ENCODE measurements around the gene PILRA.
A peak's percentile ranks its signal among the peaks of the same experiment; 100 is the strongest.

Gene PILRA

DNA sequence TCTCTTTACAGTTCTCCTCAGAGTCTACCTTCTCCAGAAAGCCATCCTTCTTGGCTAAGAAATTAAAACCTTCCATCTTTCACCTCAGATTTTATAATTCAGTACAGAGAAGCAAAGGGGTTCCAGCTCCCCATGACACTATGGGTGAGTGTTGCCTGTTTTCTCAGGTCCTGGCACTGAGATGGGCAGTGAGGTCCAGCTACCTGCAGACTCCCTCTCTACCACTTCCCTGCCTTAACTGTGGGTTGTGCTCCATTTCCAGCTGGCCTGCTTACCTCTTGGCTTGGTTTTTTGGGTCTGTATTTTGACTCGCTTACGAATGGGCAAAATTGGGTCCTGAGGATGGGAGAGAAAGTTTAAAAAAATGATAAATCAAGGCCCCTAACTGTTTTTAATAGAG is 29.0 kb downstream of the PILRA start:
- H3K27me3 ChIP-seq (ENCODE audit: control insufficient read depth in 3 of 3, insufficient read depth in 3 of 3, low read depth in 1 of 3, low read length in 3 of 3), result no peaks in the 10 kb centered on the region
- H2BK120ac ChIP-seq (ENCODE audit: low read depth, low read length), result no peak overlapping the region
- WGBS, 2 donors (ENCODE audit: extremely low coverage in 2 of 2, insufficient read length in 2 of 2, insufficient replicate concordance in 1 of 2), result no CpG with 5 or more reads among the region's 2 CpGs
- H3K4me2 ChIP-seq (ENCODE audit: insufficient read depth, low read length, poor library complexity, severe bottlenecking), result no peak overlapping the region
- DNase-seq (ENCODE audit: low spot score), result no peak
- no peak overlapping the region for H3K9ac ChIP-seq (ENCODE audit: low read depth, low read length, poor library complexity)
- no peaks in the 10 kb centered on the region for H3K36me3 ChIP-seq (replicated peaks in 1 of 2; ENCODE audit: control insufficient read depth in 2 of 2, insufficient read depth in 2 of 2, low read length in 2 of 2)
- no peak overlapping the region for H2BK15ac ChIP-seq (ENCODE audit: low read length)
- H2BK5ac ChIP-seq (ENCODE audit: low read length), result no peak overlapping the region
- H4K91ac ChIP-seq (ENCODE audit: low read depth, low read length, poor library complexity), result no peak overlapping the region
- H3K14ac ChIP-seq (ENCODE audit: low read length), result no peak overlapping the region
- H3K4ac ChIP-seq (ENCODE audit: low read length), result no peak overlapping the region
- H3K18ac ChIP-seq (ENCODE audit: low read length), result no peak overlapping the region
- H2AFZ ChIP-seq (ENCODE audit: low read length), result peak overlapping the region; percentile 6
- H3K79me1 ChIP-seq (ENCODE audit: low read depth, low read length), result no peaks in the 10 kb centered on the region
- H4K8ac ChIP-seq (ENCODE audit: low read depth, low read length), result no peak overlapping the region
- no peak overlapping the region for H2AK5ac ChIP-seq (ENCODE audit: low read depth, low read length)
- no peak overlapping the region for H3K23ac ChIP-seq (ENCODE audit: low read depth, low read length, poor library complexity)
- no peaks in the 10 kb centered on the region for H3K9me3 ChIP-seq (replicated peaks in 1 of 2; ENCODE audit: control insufficient read depth in 2 of 2, insufficient read depth in 1 of 2, low read depth in 1 of 2, low read length in 2 of 2)
- H2BK12ac ChIP-seq (ENCODE audit: low read length), result no peak overlapping the region
- H3K4me3 ChIP-seq (ENCODE audit: low read length in 2 of 2), result no peak overlapping the region
- H3K4me1 ChIP-seq (ENCODE audit: control insufficient read depth in 2 of 2, insufficient read depth in 1 of 2, low read depth in 1 of 2, low read length in 2 of 2), result peaks cover 0 to 8% of the 10 kb centered on the region in 2 donors
- no peak overlapping the region for H3K27ac ChIP-seq (replicated peaks; ENCODE audit: low read length)

GRCh38 chr7:100406767-100407166 is 33.5 kb downstream of the PILRA start:
- no peak overlapping the region for H3K14ac ChIP-seq (ENCODE audit: low read length)
- H4K8ac ChIP-seq (ENCODE audit: low read depth, low read length), result no peak overlapping the region

GRCh38 chr7:100407285-100408180 is 34.2 kb downstream of the PILRA start:
- Histone ChIP-seq H3K4me3 (ENCODE audit: low read length in 2 of 2) (no peak overlapping the region), H2AFZ (ENCODE audit: low read length) (no peak overlapping the region), H3K4me2 (ENCODE audit: insufficient read depth, low read length, poor library complexity, severe bottlenecking) (no peak overlapping the region), H3K79me1 (ENCODE audit: low read depth, low read length) (no peaks in the 10 kb centered on the region), H2BK120ac (ENCODE audit: low read depth, low read length) (no peak overlapping the region), H3K4me1 (ENCODE audit: control insufficient read depth in 2 of 2, insufficient read depth in 1 of 2, low read depth in 1 of 2, low read length in 2 of 2) (no peaks in the 10 kb centered on the region), H3K18ac (ENCODE audit: low read length) (no peak overlapping the region), H3K27me3 (ENCODE audit: control insufficient read depth in 3 of 3, insufficient read depth in 3 of 3, low read depth in 1 of 3, low read length in 3 of 3) (peaks cover 0 to 1% (median 0%) of the 10 kb centered on the region in 3 experiments), H2BK15ac (ENCODE audit: low read length) (no peak overlapping the region), H3K27ac (replicated peaks; ENCODE audit: low read length) (no peak overlapping the region), H3K36me3 (replicated peaks in 1 of 2; ENCODE audit: control insufficient read depth in 2 of 2, insufficient read depth in 2 of 2, low read length in 2 of 2) (no peaks in the 10 kb centered on the region), H3K9me3 (replicated peaks in 1 of 2; ENCODE audit: control insufficient read depth in 2 of 2, insufficient read depth in 1 of 2, low read depth in 1 of 2, low read length in 2 of 2) (no peaks in the 10 kb centered on the region), H2AK5ac (ENCODE audit: low read depth, low read length) (no peak overlapping the region), H2BK12ac (ENCODE audit: low read length) (no peak overlapping the region), H3K9ac (ENCODE audit: low read depth, low read length, poor library complexity) (no peak overlapping the region), H3K14ac (ENCODE audit: low read length) (no peak overlapping the region), H3K4ac (ENCODE audit: low read length) (no peak overlapping the region), H4K8ac (ENCODE audit: low read depth, low read length) (no peak overlapping the region), H3K23ac (ENCODE audit: low read depth, low read length, poor library complexity) (no peak overlapping the region), H2BK5ac (ENCODE audit: low read length) (no peak overlapping the region), H4K91ac (ENCODE audit: low read depth, low read length, poor library complexity) (no peak overlapping the region)
- DNase-seq (ENCODE audit: low spot score), result peak; percentile 56
- no CpG with 5 or more reads among the region's 12 CpGs for WGBS, 2 donors (ENCODE audit: extremely low coverage in 2 of 2, insufficient read length in 2 of 2, insufficient replicate concordance in 1 of 2)

More at GRCh38 chr7:100406767-100407166, 33.5 kb downstream of the PILRA start:
- Histone ChIP-seq H2BK15ac (ENCODE audit: low read length) (no peak overlapping the region), H3K9ac (ENCODE audit: low read depth, low read length, poor library complexity) (no peak overlapping the region), H2BK120ac (ENCODE audit: low read depth, low read length) (no peak overlapping the region), H2AFZ (ENCODE audit: low read length) (no peak overlapping the region), H3K79me1 (ENCODE audit: low read depth, low read length) (no peaks in the 10 kb centered on the region), H3K18ac (ENCODE audit: low read length) (no peak overlapping the region), H3K4me2 (ENCODE audit: insufficient read depth, low read length, poor library complexity, severe bottlenecking) (no peak overlapping the region), H2BK5ac (ENCODE audit: low read length) (no peak overlapping the region), H3K9me3 (replicated peaks in 1 of 2; ENCODE audit: control insufficient read depth in 2 of 2, insufficient read depth in 1 of 2, low read depth in 1 of 2, low read length in 2 of 2) (no peaks in the 10 kb centered on the region), H2BK12ac (ENCODE audit: low read length) (no peak overlapping the region), H4K91ac (ENCODE audit: low read depth, low read length, poor library complexity) (no peak overlapping the region), H3K27me3 (ENCODE audit: control insufficient read depth in 3 of 3, insufficient read depth in 3 of 3, low read depth in 1 of 3, low read length in 3 of 3) (peaks cover 0 to 1% (median 0%) of the 10 kb centered on the region in 3 experiments), H3K36me3 (replicated peaks in 1 of 2; ENCODE audit: control insufficient read depth in 2 of 2, insufficient read depth in 2 of 2, low read length in 2 of 2) (no peaks in the 10 kb centered on the region), H3K27ac (replicated peaks; ENCODE audit: low read length) (no peak overlapping the region), H3K4ac (ENCODE audit: low read length) (no peak overlapping the region), H3K4me1 (ENCODE audit: control insufficient read depth in 2 of 2, insufficient read depth in 1 of 2, low read depth in 1 of 2, low read length in 2 of 2) (no peaks in the 10 kb centered on the region), H2AK5ac (ENCODE audit: low read depth, low read length) (no peak overlapping the region), H3K4me3 (ENCODE audit: low read length in 2 of 2) (no peak overlapping the region), H3K23ac (ENCODE audit: low read depth, low read length, poor library complexity) (no peak overlapping the region)
- no peak for DNase-seq (ENCODE audit: low spot score)
- WGBS, 2 donors (ENCODE audit: extremely low coverage in 2 of 2, insufficient read length in 2 of 2, insufficient replicate concordance in 1 of 2), result no CpG with 5 or more reads among the region's 6 CpGs

- Histone ChIP-seq H3K4me2 (ENCODE audit: insufficient read depth, low read length, poor library complexity, severe bottlenecking) (no peak overlapping the region), H2BK15ac (ENCODE audit: low read length) (no peak overlapping the region), H4K8ac (ENCODE audit: low read depth, low read length) (no peak overlapping the region), H3K27ac (replicated peaks; ENCODE audit: low read length) (no peak overlapping the region), H3K14ac (ENCODE audit: low read length) (no peak overlapping the region), H3K23ac (ENCODE audit: low read depth, low read length, poor library complexity) (no peak overlapping the region), H3K4ac (ENCODE audit: low read length) (no peak overlapping the region), H3K18ac (ENCODE audit: low read length) (no peak overlapping the region), H2BK5ac (ENCODE audit: low read length) (no peak overlapping the region), H3K36me3 (replicated peaks in 1 of 2; ENCODE audit: control insufficient read depth in 2 of 2, insufficient read depth in 2 of 2, low read length in 2 of 2) (no peaks in the 10 kb centered on the region), H3K27me3 (ENCODE audit: control insufficient read depth in 3 of 3, insufficient read depth in 3 of 3, low read depth in 1 of 3, low read length in 3 of 3) (peaks cover 0 to 1% (median 0%) of the 10 kb centered on the region in 3 experiments), H3K9me3 (replicated peaks in 1 of 2; ENCODE audit: control insufficient read depth in 2 of 2, insufficient read depth in 1 of 2, low read depth in 1 of 2, low read length in 2 of 2) (no peaks in the 10 kb centered on the region), H3K4me1 (ENCODE audit: control insufficient read depth in 2 of 2, insufficient read depth in 1 of 2, low read depth in 1 of 2, low read length in 2 of 2) (peaks cover 0 to 4% of the 10 kb centered on the region in 2 donors), H3K79me1 (ENCODE audit: low read depth, low read length) (no peaks in the 10 kb centered on the region), H2BK120ac (ENCODE audit: low read depth, low read length) (no peak overlapping the region), H2BK12ac (ENCODE audit: low read length) (no peak overlapping the region), H3K4me3 (ENCODE audit: low read length in 2 of 2) (no peak overlapping the region), H3K9ac (ENCODE audit: low read depth, low read length, poor library complexity) (no peak overlapping the region), H2AFZ (ENCODE audit: low read length) (no peak overlapping the region), H4K91ac (ENCODE audit: low read depth, low read length, poor library complexity) (no peak overlapping the region), H2AK5ac (ENCODE audit: low read depth, low read length) (no peak overlapping the region)
- no peak for DNase-seq (ENCODE audit: low spot score)
- no CpG with 5 or more reads among the region's 6 CpGs for WGBS, 2 donors (ENCODE audit: extremely low coverage in 2 of 2, insufficient read length in 2 of 2, insufficient replicate concordance in 1 of 2)
Measured at GRCh38 chr7:100411101-100411500, 37.8 kb downstream of the PILRA start.
